Amygdala (tissue), 56 donors: ENCODE results near the gene NDUFS7.
"Not testable (repeated sequence)": the region's sequence is repeated elsewhere in the genome, so short reads cannot be mapped to it uniquely, and the experiment has no call there.

Experiments used
- DNase-seq, 56 donors: peaks; one replicate each; lab custom pipeline; 2025; lab: John Stamatoyannopoulos, UW

Gene NDUFS7

DNA sequence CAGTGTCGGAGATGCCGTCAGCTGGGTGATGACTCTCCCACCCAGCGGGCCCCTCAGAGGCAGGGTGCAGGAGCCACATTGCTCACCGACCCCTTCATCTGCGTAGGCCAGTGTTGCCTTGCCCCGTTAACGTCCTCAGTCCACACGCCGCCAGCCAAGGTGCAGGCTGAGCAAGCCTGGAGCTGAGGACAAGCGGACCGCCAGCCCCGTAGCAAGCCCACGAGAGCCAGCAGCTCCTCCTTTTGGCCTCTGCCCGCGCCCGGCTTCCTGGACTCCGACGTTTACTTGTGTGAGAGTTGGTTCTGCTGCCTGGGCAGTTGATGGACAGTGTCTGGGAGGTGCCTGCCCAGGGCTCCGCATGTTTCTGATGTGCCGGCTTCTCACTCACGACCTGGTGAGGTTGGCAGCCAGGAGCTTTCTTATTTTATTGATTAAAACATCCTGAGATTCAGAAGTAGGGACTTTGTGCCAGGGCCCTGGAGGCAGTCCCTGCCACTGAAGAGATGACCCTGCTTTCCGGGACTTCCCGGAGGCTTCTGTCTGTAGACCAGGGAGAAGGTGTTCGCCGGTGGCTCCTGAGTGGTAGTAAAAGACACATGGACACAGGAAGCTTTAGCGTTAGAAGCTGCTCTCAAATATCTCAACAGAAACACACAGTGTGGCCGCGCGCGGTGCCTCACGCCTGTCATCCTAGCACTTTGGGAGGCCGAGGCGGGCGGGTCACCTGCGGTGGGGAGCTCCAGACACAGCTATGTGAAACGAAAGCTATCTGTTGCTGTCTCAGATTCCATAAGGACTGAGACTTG, 29.5 kb downstream of the NDUFS7 start:
- DNase-seq: peak in 1 of 56 donors; percentile 17

DNA sequence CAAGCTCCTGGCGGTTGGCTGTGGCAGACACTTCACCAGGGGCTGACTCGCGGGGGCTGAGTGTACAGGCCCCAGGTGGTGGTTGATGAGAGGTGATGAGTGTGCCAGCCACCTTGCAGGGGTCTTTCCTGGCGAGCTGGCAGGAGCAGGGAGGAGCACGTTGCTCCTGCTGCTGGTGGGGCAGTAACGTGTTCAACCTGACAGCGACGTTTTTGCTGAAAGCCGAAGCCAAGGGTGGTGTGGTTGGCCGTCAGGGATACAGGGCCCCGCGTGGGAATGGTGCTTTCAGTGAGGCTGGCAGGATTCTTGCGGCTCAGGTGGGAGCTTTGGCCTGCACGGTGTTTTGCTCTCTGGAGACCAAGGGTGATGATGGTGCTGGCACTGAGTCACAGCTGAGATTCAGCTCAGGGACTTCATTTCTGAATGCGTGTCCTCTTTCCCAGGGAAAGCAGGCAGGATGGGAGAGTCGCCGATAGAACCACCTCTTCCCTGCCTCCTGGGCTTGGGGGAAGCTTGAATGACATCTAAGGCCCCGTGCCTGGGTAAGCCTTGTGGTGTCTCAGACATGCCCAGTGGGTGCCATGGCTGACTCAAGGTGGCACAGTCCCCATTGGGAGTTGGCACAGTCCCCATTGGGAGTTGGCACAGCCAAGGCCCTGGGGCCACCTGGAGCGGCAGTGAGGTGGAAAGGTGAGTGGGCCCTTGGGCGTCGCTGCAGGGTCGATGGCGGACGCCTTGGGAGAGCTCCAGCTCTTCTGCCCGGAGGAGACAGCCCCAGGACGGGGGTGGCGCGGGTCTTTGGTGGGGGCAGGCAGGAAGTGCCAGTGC, 32.5 kb downstream of the NDUFS7 start:
- peak in 3 of 56 donors; percentile 19 to 42 (median 40) for DNase-seq

DNA sequence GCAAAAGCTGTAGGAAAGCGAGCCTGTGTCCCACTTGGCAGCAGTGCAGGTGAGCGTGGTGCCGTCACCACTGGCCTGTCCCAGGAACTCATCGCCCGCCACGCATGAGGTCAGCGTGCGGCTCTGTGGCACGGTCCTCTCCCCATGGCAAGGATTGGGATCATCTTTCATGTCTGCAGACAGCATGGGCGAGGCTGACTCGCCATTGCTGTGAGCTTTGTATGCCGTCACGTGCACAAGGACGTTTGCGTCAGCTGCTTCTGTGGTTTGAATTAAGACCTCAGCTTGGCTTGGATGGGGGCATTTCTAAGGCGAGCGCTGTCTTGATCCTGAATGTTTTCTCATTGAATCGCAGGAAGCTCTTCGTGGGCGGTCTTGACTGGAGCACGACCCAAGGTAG, 33.4 kb downstream of the NDUFS7 start:
- DNase-seq: peak in 13 of 56 donors; percentile 15 to 64 (median 39)

DNA sequence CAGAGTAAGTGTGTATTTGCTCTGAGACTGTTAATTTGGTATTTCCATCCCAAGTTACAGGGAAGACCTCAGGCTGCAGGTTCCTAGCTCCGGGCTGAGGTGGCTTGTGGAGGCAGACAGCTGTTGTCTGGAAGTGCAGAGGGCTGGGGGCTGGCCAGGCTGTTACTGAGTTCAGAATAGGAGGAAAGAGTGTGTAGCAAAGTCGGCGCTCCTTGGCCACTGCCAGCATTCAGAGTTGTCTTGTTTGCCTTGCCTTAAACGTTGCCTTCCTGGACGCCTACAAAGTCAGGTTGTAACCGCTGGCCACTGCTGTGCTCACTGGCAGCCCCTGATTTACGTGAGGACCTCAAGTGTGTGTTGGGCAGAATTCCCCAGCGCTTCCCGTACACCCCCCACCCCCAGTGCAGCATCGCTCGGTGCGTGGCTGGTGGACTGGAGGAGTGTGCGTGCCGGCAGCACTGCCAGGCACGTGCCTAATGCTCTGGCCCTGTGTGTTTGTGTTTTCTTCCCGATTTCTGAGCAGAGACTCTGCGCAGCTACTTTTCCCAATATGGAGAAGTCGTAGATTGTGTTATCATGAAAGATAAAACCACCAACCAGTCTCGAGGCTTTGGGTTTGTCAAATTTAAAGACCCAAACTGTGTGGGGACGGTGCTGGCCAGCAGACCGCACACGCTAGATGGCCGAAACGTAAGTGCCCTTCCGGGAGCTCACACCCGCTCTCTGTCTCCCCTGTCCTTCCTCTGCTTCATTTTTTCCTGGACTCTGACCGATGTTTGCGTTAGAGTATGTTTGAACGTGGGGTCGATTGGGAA, 34.2 kb downstream of the NDUFS7 start:
- peak in 10 of 56 donors; percentile 11 to 59 (median 28) for DNase-seq

DNA sequence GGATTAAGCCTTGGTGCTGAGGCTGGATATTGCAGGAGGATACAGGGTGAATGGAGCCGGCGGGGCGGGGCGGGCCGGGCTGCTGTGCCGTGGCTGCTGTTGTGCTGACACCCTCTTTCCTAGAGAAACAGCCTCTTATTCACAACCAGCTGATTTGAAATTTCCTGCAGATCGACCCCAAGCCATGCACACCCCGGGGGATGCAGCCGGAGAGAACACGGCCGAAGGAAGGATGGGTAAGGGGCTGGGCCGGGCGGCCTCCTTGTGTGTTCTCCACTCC, 34.7 kb downstream of the NDUFS7 start:
- DNase-seq: no peak

DNA sequence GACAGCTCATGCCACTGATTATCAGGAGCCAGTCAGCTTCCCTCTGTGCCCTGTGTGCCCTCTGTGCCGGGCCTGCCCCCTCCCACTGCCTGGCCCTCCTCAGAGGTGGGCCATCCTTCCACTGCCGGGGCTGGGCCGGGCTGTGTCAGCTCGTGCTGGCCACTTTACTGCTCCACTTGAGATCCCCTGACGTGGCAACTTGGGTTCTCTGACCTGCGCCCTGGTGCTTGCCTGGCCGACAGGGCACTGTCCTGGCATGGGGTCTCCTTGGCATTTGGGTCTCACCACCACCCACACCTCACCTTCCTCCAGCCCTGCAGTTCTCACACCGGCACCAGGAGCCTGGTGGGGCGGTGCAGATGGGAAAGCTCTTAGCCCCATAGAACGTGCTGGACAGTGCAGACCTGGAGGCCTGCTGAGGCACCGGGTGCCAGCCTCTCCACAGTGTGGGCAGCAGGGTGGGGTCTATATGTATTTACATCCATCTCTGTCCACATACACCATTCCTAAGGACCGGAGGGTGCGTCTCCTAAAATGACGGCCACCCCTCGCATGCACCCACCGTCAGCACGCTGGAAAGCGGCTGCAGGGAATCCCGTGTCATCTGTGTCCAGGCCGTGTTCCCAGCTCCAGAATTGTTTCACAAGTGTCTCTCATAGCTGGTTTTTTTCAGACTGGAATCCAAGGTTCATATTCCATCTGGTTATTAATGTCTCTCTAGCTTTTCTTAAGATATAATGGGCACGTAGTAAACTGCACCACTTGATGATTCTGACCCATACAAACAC, 35.4 kb downstream of the NDUFS7 start:
- no peak for DNase-seq

DNA sequence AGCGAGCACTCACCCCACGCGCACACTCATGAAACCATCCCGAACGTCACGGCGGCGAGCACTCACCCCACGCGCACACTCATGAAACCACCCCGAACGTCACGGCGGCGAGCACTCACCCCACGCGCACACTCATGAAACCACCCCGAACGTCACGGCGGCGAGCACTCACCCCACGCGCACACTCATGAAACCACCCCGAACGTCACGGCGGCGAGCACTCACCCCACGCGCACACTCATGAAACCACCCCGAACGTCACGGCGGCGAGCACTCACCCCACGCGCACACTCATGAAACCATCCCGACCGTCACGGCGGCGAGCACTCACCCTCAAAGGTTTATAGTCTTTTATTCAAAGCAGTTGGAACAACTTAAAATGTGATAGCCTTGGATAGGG, 36.4 kb downstream of the NDUFS7 start:
- not testable (repeated sequence) for DNase-seq

DNA sequence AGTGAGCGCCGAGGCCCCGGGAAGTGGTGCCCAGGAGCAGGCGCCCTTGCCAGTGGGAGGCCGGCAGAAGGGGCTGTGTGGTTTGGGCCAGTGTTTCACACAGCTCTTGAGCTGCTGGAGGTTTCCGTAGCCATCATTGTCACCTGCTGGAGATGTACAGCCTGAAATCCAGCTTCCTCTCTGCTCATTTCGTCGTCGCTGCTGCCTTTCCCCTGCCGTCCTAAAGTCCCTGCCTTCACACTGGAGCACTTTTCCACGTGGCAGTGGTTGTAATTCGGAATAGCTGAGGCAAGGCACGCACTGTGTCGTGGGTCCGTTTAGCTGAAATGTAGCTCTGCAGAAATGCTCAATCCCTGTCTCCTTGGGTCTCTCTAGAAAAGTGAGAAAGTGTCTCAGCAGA, 36.9 kb downstream of the NDUFS7 start:
- DNase-seq: no peak

DNA sequence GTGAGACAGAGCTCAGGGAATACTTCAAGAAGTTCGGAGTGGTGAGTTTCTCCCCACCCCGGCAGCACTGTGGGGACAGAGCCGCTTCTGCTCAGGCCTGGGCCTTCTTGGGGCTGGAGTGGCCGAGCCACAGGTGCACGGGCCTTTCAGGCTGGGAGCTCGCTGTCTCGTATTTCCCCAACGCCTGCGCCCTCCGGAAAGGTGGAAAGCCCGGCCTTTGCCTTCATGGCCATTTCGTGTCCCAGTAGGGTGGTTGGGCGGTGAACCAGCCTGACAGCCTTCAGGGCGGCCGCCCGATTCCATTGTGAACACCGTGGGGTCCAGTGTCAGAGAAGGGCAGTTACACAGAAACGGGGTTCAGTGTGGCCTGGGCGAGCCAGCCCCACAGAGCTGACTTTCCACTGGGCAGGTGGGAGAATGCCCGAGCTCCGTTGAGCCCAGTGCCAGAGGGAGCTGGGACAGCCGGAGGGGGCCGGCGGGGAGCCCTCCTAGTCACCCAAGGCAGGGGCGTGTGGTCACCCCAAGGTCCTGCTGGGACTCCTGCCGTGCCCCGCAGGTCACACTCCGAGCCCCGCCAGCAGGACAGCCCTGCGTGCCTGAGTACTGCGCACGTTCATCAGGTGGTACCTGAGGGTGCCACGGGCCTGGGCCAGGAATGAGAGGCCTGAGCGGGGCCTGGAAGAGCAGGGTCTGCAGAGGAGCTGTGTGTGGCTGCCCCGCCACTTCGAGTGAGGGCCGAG, 37.7 kb downstream of the NDUFS7 start:
- no peak for DNase-seq

DNA sequence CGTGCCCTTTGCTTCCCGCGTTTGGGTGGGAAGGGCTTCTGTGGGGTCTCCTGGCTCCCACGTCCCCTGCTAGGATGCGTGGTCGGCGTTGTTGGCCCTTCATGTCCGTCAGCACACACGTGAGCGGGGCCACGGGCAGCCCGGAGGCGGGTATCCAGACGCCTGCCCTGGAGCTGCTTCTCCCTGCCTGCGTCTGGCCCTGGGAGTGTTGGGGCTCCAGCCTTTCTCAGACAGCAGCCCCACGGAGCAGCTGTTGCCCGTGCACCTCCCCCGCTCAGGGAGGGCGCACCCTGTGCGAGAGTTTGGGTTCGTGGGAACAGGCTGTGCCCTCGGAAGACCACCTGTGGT, 38.2 kb downstream of the NDUFS7 start:
- DNase-seq: no peak

DNA sequence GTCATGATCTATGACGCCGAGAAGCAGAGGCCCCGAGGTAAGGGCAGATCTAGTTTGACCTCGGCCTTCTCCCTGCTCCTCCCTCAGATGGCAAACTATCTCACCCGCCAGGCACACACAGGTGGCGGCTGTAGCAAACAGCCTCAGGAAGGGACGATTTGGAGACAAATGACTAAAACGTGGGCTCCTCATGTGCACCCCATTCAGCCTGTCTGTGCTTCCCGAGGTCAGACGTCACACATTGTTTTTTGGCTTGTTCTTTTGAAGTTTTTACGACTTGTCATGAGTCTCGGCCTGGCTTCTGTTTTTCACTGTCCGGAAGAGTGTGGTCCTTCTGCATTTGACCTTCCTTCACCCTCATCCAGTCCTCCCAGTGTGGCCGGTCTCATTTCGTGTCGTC, 38.7 kb downstream of the NDUFS7 start:
- DNase-seq: no peak

DNA sequence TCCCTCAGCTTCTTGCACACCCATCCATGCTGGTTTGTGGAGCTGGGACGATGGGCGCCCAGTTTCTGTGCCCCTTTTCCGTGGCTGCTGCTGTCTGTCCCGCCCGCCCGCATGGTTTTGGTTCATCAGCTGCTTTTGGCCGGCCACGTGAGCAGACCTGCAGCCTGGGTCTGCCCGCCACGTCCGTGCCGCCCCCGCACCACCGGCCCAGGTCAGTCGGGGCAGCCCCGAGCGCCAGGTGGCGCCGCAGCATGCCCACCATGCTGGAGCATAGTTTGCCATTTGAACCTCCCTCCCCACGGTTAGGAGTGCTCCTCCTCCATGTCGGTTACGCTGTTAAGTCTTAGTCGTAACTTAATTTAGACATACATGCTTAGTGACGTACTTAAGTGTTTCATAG, 39.2 kb downstream of the NDUFS7 start:
- DNase-seq: no peak

DNA sequence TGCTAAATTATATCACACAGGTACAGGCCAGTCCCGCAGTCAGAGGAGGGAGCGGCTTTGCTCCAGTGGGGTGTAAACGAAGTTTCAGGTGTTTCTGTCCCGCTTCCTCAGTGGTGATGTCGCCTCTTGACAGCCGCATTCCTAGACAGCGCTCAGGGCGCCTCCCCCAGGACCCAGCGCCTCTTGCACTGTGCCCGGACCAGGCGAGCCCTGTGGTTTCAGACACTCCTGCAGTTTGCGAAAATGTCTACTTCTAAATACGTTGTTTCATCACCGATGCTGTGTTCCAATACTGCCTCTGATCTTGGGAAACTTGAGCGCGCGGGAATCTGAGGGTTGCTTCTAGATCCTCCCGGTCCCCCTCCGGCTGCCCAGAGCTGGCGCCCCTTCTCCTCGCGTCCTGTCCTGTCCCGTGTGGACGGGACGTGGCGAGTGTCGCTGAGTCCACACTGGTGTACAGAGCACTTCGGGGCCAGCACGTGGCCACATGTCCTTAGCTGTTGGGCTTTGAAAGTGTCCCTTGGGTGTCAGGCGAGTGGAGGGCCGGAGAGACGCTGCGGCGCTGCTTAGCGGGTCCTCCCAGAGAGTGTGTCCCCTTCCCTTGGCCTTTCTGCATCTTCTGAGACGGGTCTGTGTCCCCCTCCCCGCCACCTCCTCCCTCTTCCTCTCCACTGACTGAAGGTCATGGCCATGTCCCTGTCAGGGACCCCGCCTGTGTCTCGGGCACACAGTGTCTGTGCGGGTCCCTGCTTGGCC, 39.9 kb downstream of the NDUFS7 start:
- no peak for DNase-seq

DNA sequence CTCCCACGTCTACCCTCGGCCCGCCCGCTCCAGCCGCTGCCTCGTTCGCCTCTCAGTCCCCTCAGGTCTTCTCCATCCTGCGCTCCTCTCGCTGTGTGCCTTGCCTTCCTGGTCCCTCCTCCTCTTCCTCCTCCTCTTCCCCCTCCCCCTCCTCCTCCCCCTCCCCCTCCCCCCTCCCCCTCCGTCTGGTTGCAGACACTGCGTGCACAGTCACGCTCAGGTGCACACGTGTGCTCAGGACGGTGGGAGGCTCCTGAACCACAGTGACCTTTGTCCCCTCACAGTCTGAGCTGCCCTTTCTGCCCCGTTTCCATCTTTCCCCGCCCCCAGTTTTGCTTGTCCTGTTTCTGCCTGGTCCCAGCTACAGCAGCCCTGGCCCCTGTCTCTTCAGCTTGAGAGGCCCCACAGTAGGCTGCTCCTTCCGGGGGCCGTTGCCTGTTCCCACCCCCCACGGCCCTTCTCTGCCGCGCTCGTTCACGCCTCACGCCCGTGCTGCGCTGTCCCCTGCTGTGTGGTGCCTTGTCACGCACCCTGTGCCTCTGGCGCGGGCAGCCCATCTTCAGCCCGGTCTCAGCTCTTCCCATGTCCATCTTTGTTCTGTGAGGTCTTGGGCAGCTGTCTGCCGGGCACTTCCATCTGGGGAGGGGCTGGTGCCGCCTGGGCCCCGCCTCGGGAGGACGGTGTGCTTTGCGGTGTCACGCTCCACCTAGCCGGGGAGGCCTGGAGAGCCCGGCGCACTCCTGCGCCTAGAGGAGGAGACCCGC, 40.7 kb downstream of the NDUFS7 start:
- DNase-seq: no peak

DNA sequence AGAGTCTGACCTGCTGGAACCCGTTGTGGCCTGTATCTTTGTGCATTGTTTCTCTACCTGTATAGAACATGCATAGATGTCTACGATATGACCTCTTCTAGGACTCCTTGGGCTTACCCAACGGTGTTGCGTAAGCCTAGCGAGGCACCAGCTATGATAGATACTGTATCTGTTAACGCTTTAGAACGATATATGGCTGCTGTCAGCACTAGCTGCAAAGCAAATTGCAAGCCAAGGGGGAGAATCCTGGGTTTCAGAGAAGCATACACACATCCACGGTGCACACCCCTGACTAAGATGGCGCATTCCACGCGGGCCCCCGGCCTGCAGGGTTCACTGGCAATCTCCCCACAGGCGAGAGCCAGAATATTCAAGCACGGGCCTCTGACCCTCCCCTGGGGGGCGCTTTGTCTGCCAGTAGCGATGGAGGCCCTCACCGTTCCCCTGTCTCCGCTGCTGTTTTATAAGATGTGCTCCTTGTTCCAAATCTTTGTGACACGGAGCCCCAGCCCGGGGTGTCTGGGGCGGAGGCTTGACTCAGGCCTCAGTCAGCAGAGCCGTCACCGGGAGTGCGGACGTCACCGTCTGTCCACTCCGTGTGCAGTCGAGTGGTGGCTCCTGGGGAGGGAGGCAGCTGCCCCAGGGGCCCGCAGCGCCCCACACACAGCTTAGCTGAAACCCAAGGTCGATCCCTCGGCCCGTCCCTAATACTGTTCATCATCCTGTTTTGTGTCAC, 41.6 kb downstream of the NDUFS7 start:
- no peak for DNase-seq

DNA sequence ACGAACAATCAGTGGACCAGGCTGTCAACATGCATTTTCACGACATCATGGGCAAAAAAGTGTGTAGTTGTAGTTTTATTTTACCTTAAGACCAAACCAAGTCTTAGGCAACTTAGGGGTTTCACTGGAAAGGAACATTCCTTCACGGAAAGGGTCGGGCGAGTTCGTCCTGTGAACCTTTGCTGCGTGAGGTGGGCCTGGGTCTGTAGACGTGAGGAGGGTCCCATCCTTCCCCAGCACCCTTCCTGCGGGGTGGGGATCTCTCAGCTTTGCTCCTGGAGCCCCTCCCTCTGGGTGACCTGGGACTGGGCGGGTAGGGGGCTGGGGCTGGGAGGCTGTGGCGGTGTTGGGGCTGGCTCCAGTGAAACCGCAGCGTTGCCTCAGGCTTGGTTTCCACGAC, 42.2 kb downstream of the NDUFS7 start:
- no peak for DNase-seq

DNA sequence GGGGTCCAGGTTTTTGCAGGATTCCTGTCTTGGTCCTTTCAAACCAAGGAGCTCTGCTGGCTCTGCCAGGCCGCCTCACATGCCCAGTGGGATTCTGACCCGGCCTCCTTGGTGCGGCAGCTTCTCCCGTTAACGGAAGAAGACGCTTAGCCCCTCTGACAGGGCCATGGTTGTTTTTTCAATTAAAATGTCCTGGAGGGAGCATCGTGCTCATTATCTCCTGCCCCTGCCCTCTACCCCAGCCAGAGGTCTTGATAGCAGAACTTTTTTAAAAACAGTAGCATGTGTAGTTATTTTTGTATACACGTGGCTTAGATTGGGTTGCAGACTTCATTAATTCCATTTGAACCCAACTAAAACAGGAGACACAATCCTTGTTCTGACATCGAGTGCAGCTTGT, 43.0 kb downstream of the NDUFS7 start:
- no peak for DNase-seq
